Measurements from ENCODE around the gene TES. TPM values are rescaled to one million over a fixed set of nuclear protein-coding genes. Genes with fewer than 3 reads are reported as not detected.

The TES gene
- total RNA-seq, 3 donors from 2014 or later = 101 to 224 (median 106) TPM

DNA sequence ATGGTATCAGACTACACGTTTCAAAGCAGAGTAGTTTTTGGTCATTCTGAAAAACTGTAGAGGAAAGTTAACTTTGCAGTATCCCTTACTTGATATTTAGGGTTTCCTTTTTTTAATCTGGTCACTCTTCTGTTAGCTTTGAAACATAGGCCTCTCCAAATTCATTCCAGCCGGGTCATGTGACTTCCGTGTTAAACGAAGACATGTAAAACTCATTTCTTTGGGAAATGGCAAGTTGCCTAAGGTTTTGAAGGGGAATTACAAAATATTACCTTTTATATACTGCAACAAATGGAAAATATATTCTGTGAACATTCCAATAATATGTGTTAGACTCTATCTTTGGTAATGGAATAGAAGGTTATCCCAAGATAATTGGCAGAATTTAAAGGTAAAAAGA is 9.5 kb downstream of the TES start:
- H3K9me3 ChIP-seq = no peaks in the 10 kb centered on the region
- no peaks in the 10 kb centered on the region for H3K36me3 ChIP-seq (ENCODE audit: low read depth)
- intact Hi-C loops (cut with DNase I, micrococcal nuclease) = no loop called here
- no peak for ATAC-seq
- H3K4me1 ChIP-seq (ENCODE audit: low read depth) = peaks cover 26% of the 10 kb centered on the region
- TF ChIP-seq, protein P1, sequence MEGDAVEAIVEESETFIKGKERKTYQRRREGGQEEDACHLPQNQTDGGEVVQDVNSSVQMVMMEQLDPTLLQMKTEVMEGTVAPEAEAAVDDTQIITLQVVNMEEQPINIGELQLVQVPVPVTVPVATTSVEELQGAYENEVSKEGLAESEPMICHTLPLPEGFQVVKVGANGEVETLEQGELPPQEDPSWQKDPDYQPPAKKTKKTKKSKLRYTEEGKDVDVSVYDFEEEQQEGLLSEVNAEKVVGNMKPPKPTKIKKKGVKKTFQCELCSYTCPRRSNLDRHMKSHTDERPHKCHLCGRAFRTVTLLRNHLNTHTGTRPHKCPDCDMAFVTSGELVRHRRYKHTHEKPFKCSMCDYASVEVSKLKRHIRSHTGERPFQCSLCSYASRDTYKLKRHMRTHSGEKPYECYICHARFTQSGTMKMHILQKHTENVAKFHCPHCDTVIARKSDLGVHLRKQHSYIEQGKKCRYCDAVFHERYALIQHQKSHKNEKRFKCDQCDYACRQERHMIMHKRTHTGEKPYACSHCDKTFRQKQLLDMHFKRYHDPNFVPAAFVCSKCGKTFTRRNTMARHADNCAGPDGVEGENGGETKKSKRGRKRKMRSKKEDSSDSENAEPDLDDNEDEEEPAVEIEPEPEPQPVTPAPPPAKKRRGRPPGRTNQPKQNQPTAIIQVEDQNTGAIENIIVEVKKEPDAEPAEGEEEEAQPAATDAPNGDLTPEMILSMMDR (IDR thresholded peaks at IDR 0.05) = no peak
- no peak for DNase-seq
- H3K4me3 ChIP-seq = no peak overlapping the region

DNA sequence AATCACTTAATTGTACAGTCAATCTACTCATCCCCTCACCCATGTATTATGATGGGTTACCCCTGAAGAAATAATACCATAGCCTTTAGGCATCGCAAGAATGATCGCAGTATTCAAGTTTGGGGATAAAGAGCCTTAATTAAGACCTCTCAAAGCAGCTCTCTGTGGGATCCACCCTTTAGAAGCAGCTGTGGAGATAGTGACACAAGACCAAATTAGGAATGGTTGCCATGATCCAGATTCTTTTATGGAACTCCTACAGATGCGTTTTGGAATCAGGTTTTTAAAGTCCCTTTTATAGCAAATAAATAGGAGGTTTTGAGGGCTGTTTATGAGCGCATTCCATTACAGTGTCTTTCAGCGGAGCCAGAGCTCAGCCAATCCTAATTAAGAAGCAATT is 12.2 kb downstream of the TES start:
- Histone ChIP-seq H3K4me1 (ENCODE audit: low read depth) (peaks cover 16% of the 10 kb centered on the region), H3K36me3 (ENCODE audit: low read depth) (no peaks in the 10 kb centered on the region), H3K4me3 (no peak overlapping the region), H3K9me3 (no peaks in the 10 kb centered on the region)
- intact Hi-C loops (cut with DNase I, micrococcal nuclease) = no loop called here
- no peak for DNase-seq
- TF ChIP-seq, protein P1 (IDR thresholded peaks at IDR 0.05) = no peak
- no peak for ATAC-seq

DNA sequence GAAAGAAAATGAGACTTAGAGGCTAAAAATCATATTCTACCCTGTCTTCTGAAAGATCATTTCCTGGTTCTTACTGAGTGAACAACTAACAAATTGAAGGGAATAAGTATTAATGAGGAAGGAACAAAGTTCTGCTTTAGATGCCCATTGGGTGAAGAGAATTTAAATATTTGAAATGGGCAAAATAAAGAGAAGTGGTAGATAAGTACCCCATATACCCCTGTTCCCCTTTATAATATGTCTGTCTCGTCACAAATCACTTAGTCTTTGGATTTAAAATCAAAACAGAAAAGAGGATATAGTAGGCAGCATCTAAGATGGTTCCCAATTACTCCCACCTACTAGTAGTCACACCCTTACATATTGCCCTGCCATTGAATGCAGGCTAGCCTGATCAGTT is 13.2 kb downstream of the TES start:
- Histone ChIP-seq H3K9me3 (no peaks in the 10 kb centered on the region), H3K4me3 (no peak overlapping the region), H3K36me3 (ENCODE audit: low read depth) (no peaks in the 10 kb centered on the region), H3K4me1 (ENCODE audit: low read depth) (peaks cover 11% of the 10 kb centered on the region)
- intact Hi-C loops (cut with DNase I, micrococcal nuclease) = no loop called here
- DNase-seq = no peak
- TF ChIP-seq, protein P1 (IDR thresholded peaks at IDR 0.05) = no peak
- no peak for ATAC-seq

DNA sequence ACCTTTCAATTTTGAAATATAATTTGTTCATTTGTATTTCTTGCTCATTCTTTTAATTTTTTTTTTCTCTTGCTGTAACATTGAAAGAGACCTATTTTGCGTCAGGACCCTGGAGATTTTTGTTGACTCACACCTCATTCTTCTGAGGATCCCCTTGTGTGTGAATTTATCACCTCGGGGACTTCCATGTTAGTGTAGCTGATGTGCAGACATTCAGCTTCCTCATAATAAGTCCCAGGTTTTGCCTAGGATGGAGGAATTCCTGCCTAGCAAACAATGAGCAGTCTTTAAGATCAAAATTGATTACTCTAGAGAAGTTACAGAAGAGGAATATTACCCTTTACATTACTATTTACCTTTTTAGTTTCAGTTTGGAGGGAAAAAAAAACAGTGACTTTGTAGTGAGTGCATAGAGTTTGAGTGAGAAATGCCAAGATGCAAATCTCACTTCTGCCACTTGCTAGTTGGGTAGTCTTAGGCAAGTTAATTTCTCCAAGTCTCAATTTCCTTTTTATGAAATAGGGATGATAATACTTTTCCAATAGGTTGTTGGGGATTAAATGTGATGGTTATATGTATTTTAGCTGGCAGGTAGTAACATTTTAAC is 14.3 kb downstream of the TES start:
- Histone ChIP-seq H3K36me3 (ENCODE audit: low read depth) (no peaks in the 10 kb centered on the region), H3K4me3 (no peak overlapping the region), H3K9me3 (no peaks in the 10 kb centered on the region), H3K4me1 (ENCODE audit: low read depth) (peaks cover 2% of the 10 kb centered on the region)
- DNase-seq (no peak), ATAC-seq (no peak)
- intact Hi-C loops (cut with DNase I, micrococcal nuclease) = no loop called here
- TF ChIP-seq, protein P1 (IDR thresholded peaks at IDR 0.05) = no peak

DNA sequence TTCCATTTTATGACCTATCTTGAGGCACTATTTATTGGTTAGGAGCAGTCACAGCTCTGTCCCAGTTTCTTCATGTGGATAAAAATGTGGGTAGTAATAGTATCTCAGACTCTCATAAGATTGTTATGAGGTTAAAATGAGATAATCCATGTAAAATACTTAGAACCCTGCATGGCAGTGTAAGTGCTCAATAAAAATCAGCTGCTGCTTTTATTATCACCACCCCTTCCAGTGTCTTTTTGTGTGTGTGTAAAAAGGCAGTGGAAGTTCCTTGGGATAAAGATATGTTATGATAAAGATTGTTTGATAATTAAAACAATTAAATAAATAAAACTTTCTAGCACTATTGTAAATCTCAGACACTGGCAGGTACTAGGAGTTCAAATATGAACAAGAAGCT is 15.5 kb downstream of the TES start:
- no peak overlapping the region for H3K4me3 ChIP-seq
- ATAC-seq = no peak

More for the DNA sequence above, 15.5 kb downstream of the TES start:
- Histone ChIP-seq H3K36me3 (ENCODE audit: low read depth) (no peaks in the 10 kb centered on the region), H3K4me1 (ENCODE audit: low read depth) (peaks cover 8% of the 10 kb centered on the region), H3K9me3 (no peaks in the 10 kb centered on the region)
- TF ChIP-seq, protein P1 (IDR thresholded peaks at IDR 0.05) = no peak
- intact Hi-C loops (cut with DNase I, micrococcal nuclease) = no loop called here
- no peak for DNase-seq

All from mucosa of descending colon (tissue), 3 donors.